A673 (cell line): ENCODE results near the gene GRIK3.

Experiments
- CTCF ChIP-seq: fragments of 300-800, 200-600 bp; sonication (generic); conservative IDR thresholded peaks from 2 replicates; pipeline ENCODE4 v1.5.1; 2017; ENCODE audit warnings: low read depth, mild to moderate bottlenecking, antibody characterized with exemption, low read length, moderate library complexity, mixed read lengths
- EZH2 ChIP-seq: fragments of 200-600 bp; sonication (generic); IDR thresholded peaks from 2 replicates; pipeline ENCODE4 v1.6.1; 2017; ENCODE audit warnings: borderline replicate concordance, low read depth, mild to moderate bottlenecking, mixed read lengths, antibody characterized with exemption, low read length; ENCODE audit not compliant: poor library complexity, severe bottlenecking

GRCh38 chr1:37068897-37069296 is 34.6 kb upstream of the GRIK3 start:
- TF ChIP-seq CTCF = no peak
- TF ChIP-seq EZH2 = no peak
